GDM1 (cell line): Measurements from ENCODE around the gene IQUB.
"Not testable (repeated sequence)": the region's sequence is repeated elsewhere in the genome, so short reads cannot be mapped to it uniquely, and the experiment has no call there.

ENCODE experiments used
- DNase-seq: peaks from one replicate; lab custom pipeline; 2025; lab: John Stamatoyannopoulos, UW

The IQUB gene

GRCh38 chr7:123534383-123535260 lies at the start of gene IQUB:
Gene IQUB (minus strand): TSS chr7:123534595. CDS start chr7:123512340, 22,255 bp downstream.
- peak; percentile 97 for DNase-seq

- no peak for DNase-seq
Measured at GRCh38 chr7:123583821-123584220, 49.4 kb upstream of the IQUB start.

GRCh38 chr7:123581162-123581459 lies 46.7 kb upstream of the IQUB start:
- no peak for DNase-seq

GRCh38 chr7:123580406-123581161 lies 46.2 kb upstream of the IQUB start:
- no peak for DNase-seq

DNA sequence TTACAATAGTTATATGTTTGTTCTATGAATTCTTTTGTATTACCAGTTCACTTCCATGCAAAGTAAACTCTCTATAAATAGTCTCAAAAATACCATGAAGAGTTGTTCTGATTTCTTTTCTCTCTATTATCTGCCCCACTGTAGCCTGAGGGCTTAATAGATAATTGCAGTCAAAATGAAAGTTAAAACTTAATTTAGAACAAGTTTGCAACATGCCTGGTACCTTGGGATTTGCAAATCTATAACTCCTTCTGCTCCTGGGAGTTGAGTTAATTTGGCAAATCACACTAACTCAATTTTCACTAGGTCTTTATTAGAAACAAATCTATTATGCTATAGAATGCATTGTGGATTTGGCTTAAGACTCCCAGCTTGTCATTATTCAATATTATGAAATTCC lies 45.0 kb upstream of the IQUB start:
- no peak for DNase-seq

GRCh38 chr7:123573896-123574467 lies 39.6 kb upstream of the IQUB start:
- DNase-seq = no peak

DNA sequence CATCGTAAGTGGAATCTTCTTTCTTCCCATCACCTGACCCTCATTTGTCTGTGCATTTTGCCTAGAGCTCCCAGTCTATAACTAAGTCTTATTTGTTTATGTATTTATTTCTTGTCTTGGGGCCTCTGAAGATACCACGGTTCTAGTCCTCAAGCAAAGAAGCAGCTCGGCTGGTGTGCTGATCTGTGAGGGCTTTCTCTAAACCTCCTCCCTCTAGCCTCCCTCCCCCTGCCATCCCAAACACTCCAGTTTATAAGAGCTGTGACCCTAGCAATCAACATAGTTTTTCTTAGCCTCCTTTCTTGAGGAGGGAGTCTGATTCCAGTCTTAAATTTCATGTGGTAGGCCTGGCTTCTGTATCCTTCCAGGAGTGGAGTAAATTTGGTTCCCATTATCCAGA lies 38.9 kb upstream of the IQUB start:
- DNase-seq = no peak

GRCh38 chr7:123571684-123572083 lies 37.3 kb upstream of the IQUB start:
- no peak for DNase-seq

DNA sequence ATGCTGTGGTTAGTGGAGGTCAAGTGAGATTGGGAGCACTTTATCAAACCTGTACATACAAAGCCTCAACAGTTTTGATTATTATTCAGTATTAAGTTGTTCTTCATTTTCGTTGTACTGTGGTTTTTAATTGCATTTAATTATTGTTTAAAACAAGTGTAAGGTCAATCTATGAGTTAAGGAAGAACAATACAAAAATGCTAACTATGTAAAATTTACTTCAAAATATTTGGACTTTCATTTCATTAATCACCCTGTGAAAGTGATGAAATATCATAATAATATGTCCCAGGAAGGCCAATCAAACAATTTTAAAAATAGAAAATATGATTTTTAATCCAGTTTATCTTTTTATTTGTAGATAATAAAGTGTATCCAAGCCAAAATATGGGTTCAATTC lies 36.8 kb upstream of the IQUB start:
- DNase-seq = no peak

DNA sequence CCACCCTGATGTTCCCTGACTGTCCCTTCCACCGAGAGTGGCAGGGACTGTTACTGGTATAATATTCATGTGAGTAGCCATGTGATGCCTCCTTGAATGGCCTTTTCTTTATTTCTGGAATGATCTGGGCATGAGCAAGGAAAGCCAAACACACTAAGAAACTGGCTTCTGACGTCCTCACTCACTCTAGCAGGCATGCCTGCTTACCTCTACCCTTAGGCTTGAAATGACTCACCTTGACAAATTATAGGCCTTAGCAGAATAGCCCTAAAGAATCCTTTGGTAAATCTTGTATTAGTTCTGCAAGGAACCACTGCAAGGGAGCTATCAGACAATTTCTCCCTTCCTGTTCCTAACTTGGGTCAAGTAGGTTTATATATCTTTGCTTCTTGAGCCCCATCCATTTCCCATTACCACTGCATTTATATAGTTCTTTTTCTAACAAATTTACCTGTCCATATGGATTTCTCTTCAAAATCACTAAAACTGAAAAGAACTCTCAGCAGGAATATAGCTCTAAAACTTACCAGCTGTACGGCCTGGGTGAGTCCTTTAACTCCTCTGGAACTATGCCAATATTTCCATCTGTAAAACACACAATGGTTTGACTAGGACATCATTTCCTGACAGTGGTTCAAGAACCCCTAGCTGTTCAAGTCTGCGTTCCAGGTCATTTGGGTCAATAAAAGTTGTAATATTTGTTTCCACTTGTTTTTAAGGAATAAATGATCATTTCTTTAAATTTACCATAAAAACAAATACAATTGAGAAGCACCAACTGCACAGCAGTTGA lies 36.2 kb upstream of the IQUB start:
- DNase-seq = no peak

DNA sequence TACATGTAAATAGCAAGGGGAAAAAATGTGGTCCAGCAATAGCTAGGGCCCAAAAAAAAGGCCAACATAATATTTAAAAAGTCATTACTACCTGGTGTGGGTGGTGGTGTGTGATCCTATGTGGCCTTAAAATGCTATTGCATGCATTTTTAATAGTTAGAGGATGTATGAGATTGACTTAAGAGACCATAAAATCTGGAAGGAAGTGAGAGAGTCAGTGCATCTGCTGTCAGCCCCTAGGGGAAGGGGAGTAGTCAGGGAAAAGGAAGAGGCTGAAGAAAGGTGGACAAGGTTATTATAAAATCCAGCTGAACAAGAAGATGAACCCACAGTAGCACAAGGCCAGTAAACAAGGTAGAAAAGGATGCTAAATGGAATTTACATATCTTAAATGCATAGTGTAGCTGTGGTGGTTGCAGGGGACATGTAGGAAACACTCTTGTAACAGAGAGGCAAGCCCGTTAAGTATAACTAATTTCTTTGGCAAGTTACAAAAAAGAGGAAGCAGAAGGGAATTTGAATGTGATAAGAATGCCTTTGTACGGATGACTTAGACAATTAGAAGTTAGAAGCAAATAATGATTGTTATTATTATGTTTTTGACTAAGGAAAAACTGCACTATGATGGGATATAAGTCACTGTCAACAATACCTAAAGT lies 35.1 kb upstream of the IQUB start:
- no peak for DNase-seq

GRCh38 chr7:123562121-123562520 lies 27.7 kb upstream of the IQUB start:
- DNase-seq = no peak

DNA sequence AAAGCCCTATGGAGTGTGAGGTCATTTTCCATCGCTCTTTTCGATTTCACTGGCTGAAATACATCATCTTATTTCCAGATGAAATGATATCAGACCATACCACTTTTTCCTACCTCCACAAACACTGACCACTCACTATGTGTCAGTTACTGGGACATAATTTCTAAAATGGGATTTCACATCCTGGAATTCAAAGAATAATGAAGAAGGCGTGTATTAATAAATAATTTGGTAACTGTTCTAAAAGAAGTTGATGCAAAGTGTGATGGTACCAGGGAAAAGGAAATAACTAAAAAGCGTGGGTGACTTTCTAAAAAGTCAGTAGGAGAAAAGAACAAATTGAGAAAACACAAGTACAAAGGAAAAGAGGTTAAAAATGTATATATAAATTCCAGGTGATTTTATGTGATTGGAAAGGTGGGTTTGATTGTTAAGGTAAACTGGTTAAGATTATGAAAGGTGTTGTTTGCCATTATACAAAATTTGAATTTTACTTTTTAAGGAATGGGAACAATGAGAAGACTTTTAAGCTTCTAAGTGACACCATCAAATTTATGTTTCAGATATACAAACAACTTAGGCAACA lies 24.0 kb upstream of the IQUB start:
- DNase-seq = no peak

DNA sequence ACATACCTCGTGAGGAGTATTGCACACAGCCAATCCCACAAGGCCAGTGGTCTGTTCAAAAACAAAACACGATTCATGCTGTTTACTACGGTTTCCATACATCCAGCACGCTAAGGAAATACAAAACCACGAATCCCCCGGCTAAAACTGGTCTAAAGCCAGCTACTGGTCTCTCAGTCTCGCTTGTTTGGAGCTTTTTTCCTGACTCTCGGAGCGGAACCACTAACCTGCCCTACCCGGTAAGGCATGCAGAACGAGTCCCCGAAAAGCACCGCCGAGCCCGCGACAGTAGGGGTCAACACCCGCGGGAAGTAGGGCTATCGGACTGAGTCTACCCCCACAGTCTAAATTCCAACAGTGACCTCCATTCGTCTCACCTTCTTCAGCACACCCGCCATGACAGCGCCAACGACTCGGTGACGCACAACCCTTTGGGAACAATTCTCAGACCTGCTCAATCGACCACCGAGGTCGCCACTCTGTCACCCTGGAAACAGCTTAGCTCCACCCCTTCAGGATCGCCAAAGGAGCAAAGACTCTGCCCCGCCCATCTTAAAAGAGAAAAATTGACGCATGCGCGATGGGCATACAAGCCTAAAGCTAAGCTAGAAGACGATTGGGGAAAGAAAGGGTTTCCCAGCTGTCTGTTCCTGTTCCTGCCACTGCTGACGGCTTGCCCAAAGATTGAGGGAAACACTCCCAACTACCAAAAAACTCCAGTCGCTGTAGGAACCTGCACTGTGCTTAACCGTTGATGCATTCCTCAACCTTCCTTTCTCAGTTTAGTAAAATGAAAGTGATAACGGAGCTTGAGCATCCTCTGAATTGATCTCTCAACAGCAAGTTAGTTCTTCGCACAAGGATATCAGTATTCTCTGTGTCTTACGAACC lies 23.2 kb upstream of the IQUB start, which contains the start of gene NDUFA5:
NDUFA5 (minus strand) TSS at position 421 of the 891 bp plus-strand sequence; CDS start at position 398, 23 bp downstream.
- DNase-seq = peak; percentile 95

GRCh38 chr7:123557016-123557397 lies 22.6 kb upstream of the IQUB start:
- DNase-seq = no peak

DNA sequence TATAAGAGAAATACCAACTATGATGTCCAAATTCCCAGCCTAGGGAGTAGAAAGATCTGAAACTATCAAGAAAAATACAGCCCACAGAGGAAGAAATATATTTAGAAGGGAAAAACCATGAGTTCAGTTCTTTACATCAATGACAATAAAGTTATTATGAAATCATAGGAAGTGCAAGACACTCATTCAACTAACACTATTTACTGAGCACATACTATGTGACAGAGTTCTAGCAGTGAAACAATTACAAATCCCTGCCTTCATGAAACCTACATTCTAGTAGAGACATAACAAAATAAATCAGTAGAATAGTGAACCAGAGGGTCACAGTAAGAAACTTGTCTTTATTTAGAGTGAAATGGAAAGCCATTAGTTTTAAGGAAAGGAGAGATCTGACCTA lies 21.1 kb upstream of the IQUB start:
- DNase-seq = no peak

GRCh38 chr7:123553159-123553558 lies 18.8 kb upstream of the IQUB start:
- DNase-seq = no peak

- DNase-seq = no peak
Measured at GRCh38 chr7:123552641-123553040, 18.2 kb upstream of the IQUB start.

DNA sequence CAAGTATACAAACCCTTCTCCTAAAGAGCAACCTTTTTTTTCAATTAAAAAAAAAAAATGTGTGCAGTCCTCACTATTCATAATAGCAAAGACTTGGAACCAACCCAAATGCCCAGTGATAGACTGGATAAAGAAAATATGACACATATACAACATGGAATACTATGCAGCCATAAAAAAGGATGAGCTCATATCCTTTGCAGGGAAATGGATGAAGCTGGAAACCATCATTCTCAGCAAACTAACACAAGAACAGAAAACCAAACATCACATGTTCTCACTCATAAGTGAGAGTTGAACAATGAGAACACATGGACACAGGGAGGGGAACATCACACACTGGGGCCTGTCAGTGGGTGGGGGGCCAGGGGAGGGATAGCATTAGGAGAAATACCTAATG lies 17.7 kb upstream of the IQUB start:
- DNase-seq = not testable (repeated sequence)

DNA sequence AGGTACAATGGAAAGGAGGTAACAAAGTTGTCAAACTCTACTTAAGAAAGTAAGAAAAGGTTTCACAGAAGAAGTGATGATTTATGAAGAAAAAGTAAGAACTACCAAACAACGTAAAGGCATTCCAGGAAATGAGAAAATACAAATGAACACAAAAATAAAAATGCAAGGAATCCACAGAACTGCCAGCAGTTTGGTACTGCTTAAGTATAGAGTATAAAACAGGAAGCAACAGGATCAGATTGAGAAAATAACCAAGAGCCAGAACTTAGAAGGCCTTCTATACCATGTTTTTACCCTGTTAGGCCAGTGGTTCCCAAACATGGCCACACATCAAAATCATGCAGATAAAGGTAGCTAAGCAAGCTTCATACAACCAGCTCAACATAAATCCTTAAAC lies 14.0 kb upstream of the IQUB start:
- no peak for DNase-seq
